ENCODE data around the gene NHERF2.

NHERF2 gene

DNA sequence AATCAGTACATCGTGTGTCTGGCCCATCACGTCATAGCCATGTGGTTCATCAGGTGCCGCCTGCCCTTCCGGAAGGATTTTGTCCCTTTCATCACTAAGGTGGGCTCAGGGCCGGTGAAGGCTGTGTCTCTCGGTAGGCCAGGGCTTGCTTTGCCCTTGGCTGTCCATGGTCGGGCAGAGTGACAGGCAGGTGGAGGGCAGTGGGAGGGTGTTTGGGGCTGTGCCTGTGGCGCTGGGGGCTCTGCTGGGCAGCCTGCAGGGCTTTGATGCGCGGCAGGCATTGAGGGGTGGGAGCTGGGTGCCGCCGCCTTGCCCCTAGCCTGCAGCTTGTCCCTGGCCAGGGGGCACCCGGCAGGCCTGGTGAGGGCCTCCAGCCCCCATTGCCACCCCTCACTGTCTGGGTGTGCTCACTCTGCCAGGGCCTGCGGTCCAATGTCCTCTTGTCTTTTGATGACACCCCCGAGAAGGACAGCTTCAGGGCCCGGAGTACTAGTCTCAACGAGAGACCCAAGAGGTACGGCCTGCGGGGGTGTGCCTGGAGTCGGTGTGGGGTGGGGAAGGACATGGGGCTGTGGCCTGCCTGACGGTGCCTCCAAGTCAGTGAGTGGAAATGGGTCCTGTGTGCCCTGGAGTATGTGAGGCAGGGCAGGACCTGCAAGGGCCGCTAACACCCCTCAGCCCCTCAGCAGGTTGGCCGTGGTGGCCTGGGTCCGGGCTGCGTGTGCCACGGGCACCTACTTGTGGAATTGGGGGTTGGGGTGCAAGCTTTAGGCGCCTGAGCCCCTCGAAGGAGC is 49.6 kb downstream of the NHERF2 start:
- H3K36me3 ChIP-seq (ENCODE audit: control insufficient read depth in 1 of 2, insufficient read depth in 2 of 2, low read length in 2 of 2): peaks cover 26 to 91% of the 10 kb centered on the region in 2 donors
- no peaks in the 10 kb centered on the region for H3K9me3 ChIP-seq (ENCODE audit: control insufficient read depth in 1 of 2, low read length in 2 of 2)
- H3K4me1 ChIP-seq (ENCODE audit: control insufficient read depth in 1 of 2, insufficient read depth in 2 of 2, low read length in 2 of 2): peaks cover 0 to 9% of the 10 kb centered on the region in 2 donors
- H3K4me3 ChIP-seq (ENCODE audit: low read depth in 1 of 2, low read length in 2 of 2): no peak overlapping the region
- H3K27ac ChIP-seq (ENCODE audit: low read length): no peak overlapping the region
- no peaks in the 10 kb centered on the region for H3K27me3 ChIP-seq (ENCODE audit: low read depth, low read length)

DNA sequence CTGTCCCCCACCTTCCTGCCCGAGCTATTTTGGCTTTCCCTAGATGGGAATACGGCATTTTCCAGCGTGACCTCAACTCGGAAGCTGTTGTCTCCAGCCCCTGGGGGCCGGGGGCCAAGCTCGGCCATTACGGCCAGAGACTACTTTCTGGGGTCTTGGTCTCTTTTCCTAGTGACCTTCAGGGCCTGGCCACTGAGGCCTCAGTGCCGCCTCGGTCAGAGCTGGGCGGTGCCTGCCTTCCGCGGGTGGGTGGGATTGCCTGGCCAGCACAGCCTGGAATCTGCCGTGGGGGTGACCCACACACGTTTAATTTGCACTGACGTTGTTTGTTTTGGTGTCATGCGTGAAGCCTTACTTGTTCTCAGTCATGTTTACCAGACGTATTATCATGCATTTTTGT is 50.3 kb downstream of the NHERF2 start:
- no peaks in the 10 kb centered on the region for H3K27me3 ChIP-seq (ENCODE audit: low read depth, low read length)
- H3K36me3 ChIP-seq (ENCODE audit: control insufficient read depth in 1 of 2, insufficient read depth in 2 of 2, low read length in 2 of 2): peaks cover 26 to 91% of the 10 kb centered on the region in 2 donors
- no peak overlapping the region for H3K27ac ChIP-seq (ENCODE audit: low read length)
- peaks cover 0 to 15% of the 10 kb centered on the region in 2 donors for H3K4me1 ChIP-seq (ENCODE audit: control insufficient read depth in 1 of 2, insufficient read depth in 2 of 2, low read length in 2 of 2)
- no peaks in the 10 kb centered on the region for H3K9me3 ChIP-seq (ENCODE audit: control insufficient read depth in 1 of 2, low read length in 2 of 2)
- H3K4me3 ChIP-seq (ENCODE audit: low read depth in 1 of 2, low read length in 2 of 2): no peak overlapping the region

GRCh38 chr16:2077696-2078095 is 51.0 kb downstream of the NHERF2 start:
- H3K9me3 ChIP-seq (ENCODE audit: control insufficient read depth in 1 of 2, low read length in 2 of 2): no peaks in the 10 kb centered on the region
- no peak overlapping the region for H3K4me3 ChIP-seq (ENCODE audit: low read depth in 1 of 2, low read length in 2 of 2)
- no peak overlapping the region for H3K27ac ChIP-seq (ENCODE audit: low read length)
- peaks cover 24 to 91% of the 10 kb centered on the region in 2 donors for H3K36me3 ChIP-seq (ENCODE audit: control insufficient read depth in 1 of 2, insufficient read depth in 2 of 2, low read length in 2 of 2)
- no peaks in the 10 kb centered on the region for H3K27me3 ChIP-seq (ENCODE audit: low read depth, low read length)
- H3K4me1 ChIP-seq (ENCODE audit: control insufficient read depth in 1 of 2, insufficient read depth in 2 of 2, low read length in 2 of 2): peaks cover 0 to 21% of the 10 kb centered on the region in 2 donors

DNA sequence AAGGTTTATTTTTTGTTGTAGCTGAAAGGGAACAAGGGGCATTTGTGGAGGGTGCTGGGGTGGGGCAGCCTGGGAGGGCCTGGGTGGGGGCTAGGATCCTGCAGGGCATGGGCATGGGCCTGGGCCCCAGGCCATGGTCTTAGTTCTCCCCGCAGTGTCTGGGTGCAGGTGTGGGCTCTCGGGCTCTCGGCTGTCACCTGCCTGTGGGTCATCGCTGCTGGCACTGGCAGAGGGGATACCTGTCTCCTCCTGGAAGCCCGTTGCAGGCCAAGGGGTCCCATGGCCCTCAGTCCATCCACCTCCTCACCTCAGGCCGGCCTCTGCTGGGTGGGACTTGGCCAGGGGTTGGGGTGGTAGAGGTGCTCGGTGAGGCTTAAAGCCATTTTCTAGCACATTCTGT is 51.4 kb downstream of the NHERF2 start:
- Histone ChIP-seq H3K4me1 (ENCODE audit: control insufficient read depth in 1 of 2, insufficient read depth in 2 of 2, low read length in 2 of 2) (peaks cover 0 to 25% of the 10 kb centered on the region in 2 donors), H3K27me3 (ENCODE audit: low read depth, low read length) (no peaks in the 10 kb centered on the region), H3K36me3 (ENCODE audit: control insufficient read depth in 1 of 2, insufficient read depth in 2 of 2, low read length in 2 of 2) (peaks cover 20 to 91% of the 10 kb centered on the region in 2 donors), H3K27ac (ENCODE audit: low read length) (no peak overlapping the region), H3K4me3 (ENCODE audit: low read depth in 1 of 2, low read length in 2 of 2) (no peak overlapping the region), H3K9me3 (ENCODE audit: control insufficient read depth in 1 of 2, low read length in 2 of 2) (no peaks in the 10 kb centered on the region)

GRCh38 chr16:2078691-2079090 is 52.0 kb downstream of the NHERF2 start:
- Histone ChIP-seq H3K27me3 (ENCODE audit: low read depth, low read length) (no peaks in the 10 kb centered on the region), H3K4me3 (ENCODE audit: low read depth in 1 of 2, low read length in 2 of 2) (no peak overlapping the region), H3K4me1 (ENCODE audit: control insufficient read depth in 1 of 2, insufficient read depth in 2 of 2, low read length in 2 of 2) (peaks cover 0 to 30% of the 10 kb centered on the region in 2 donors), H3K9me3 (ENCODE audit: control insufficient read depth in 1 of 2, low read length in 2 of 2) (no peaks in the 10 kb centered on the region), H3K27ac (ENCODE audit: low read length) (no peak overlapping the region), H3K36me3 (ENCODE audit: control insufficient read depth in 1 of 2, insufficient read depth in 2 of 2, low read length in 2 of 2) (peaks cover 14 to 91% of the 10 kb centered on the region in 2 donors)

DNA sequence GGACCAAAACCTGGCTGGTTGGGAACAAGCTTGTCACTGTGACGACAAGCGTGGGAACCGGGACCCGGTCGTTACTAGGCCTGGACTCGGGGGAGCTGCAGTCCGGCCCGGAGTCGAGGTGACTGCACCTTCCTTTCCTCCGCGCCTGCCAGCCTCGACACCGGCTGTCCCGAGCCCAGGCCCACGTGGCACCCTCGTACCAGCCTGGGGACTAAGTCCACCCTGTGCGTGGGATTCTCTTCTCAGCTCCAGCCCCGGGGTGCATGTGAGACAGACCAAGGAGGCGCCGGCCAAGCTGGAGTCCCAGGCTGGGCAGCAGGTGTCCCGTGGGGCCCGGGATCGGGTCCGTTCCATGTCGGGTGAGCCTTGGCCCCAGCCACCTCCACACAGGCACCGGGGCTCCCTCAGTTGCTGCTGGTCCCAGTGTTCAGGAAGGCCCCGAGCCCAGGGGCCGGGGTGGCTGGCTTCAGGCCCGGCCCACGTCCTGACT is 52.7 kb downstream of the NHERF2 start:
- Histone ChIP-seq H3K27ac (ENCODE audit: low read length) (no peak overlapping the region), H3K9me3 (ENCODE audit: control insufficient read depth in 1 of 2, low read length in 2 of 2) (no peaks in the 10 kb centered on the region), H3K27me3 (ENCODE audit: low read depth, low read length) (no peaks in the 10 kb centered on the region), H3K4me1 (ENCODE audit: control insufficient read depth in 1 of 2, insufficient read depth in 2 of 2, low read length in 2 of 2) (peaks cover 0 to 29% of the 10 kb centered on the region in 2 donors), H3K36me3 (ENCODE audit: control insufficient read depth in 1 of 2, insufficient read depth in 2 of 2, low read length in 2 of 2) (peaks cover 8 to 85% of the 10 kb centered on the region in 2 donors), H3K4me3 (ENCODE audit: low read depth in 1 of 2, low read length in 2 of 2) (no peak overlapping the region)

GRCh38 chr16:2079991-2080390 is 53.3 kb downstream of the NHERF2 start:
- Histone ChIP-seq H3K36me3 (ENCODE audit: control insufficient read depth in 1 of 2, insufficient read depth in 2 of 2, low read length in 2 of 2) (peaks cover 7 to 86% of the 10 kb centered on the region in 2 donors), H3K9me3 (ENCODE audit: control insufficient read depth in 1 of 2, low read length in 2 of 2) (no peaks in the 10 kb centered on the region), H3K4me3 (ENCODE audit: low read depth in 1 of 2, low read length in 2 of 2) (no peak overlapping the region), H3K27ac (ENCODE audit: low read length) (no peak overlapping the region), H3K4me1 (ENCODE audit: control insufficient read depth in 1 of 2, insufficient read depth in 2 of 2, low read length in 2 of 2) (peaks cover 0 to 29% of the 10 kb centered on the region in 2 donors), H3K27me3 (ENCODE audit: low read depth, low read length) (no peaks in the 10 kb centered on the region)

DNA sequence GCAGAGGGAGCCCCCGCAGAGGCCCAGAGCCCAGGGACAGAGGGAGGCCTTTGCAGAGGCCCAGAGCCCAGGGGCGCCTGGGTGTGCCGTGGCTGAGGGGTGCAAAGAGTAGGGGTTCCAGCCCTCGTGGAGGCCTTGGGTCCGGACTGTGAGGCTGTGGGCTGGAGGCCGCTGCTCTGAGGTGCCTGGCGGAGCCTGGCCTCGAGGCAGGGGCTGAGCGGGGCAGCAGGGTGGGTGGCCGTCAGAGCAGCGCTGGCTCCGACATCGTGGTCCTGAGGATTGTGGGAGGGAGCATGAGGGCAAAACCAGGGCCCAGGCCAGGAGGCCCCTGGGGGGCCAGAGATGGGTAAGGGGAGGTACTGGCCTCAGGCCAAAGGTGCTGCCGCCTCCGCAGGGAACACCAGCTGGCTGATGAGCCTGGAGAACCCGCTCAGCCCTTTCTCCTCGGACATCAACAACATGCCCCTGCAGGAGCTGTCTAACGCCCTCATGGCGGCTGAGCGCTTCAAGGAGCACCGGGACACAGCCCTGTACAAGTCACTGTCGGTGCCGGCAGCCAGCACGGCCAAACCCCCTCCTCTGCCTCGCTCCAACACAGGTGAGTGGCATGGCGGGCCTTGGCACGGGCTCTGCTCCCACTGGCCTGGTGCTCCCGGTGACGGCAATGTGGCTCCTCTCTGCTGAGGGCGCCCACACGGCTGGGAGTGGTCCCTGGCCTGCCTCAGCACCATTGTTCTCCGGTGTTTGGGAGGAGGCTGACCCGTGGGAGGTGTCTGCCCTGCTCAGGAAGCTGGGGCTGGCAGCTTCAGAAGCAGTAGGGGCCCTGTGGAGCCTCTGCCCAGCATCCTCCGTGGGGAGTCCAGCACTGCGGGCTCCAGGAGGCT is 54.7 kb downstream of the NHERF2 start:
- Histone ChIP-seq H3K4me1 (ENCODE audit: control insufficient read depth in 1 of 2, insufficient read depth in 2 of 2, low read length in 2 of 2) (peaks cover 0 to 29% of the 10 kb centered on the region in 2 donors), H3K27me3 (ENCODE audit: low read depth, low read length) (no peaks in the 10 kb centered on the region), H3K36me3 (ENCODE audit: control insufficient read depth in 1 of 2, insufficient read depth in 2 of 2, low read length in 2 of 2) (peaks cover 7 to 86% of the 10 kb centered on the region in 2 donors), H3K27ac (ENCODE audit: low read length) (no peak overlapping the region), H3K9me3 (ENCODE audit: control insufficient read depth in 1 of 2, low read length in 2 of 2) (no peaks in the 10 kb centered on the region), H3K4me3 (ENCODE audit: low read depth in 1 of 2, low read length in 2 of 2) (no peak overlapping the region)

GRCh38 chr16:2082171-2082982 is 55.7 kb downstream of the NHERF2 start:
- Histone ChIP-seq H3K36me3 (ENCODE audit: control insufficient read depth in 1 of 2, insufficient read depth in 2 of 2, low read length in 2 of 2) (peaks cover 1 to 86% of the 10 kb centered on the region in 2 donors), H3K9me3 (ENCODE audit: control insufficient read depth in 1 of 2, low read length in 2 of 2) (no peaks in the 10 kb centered on the region), H3K4me1 (ENCODE audit: control insufficient read depth in 1 of 2, insufficient read depth in 2 of 2, low read length in 2 of 2) (peaks cover 0 to 29% of the 10 kb centered on the region in 2 donors), H3K4me3 (ENCODE audit: low read depth in 1 of 2, low read length in 2 of 2) (no peak overlapping the region), H3K27ac (ENCODE audit: low read length) (no peak overlapping the region), H3K27me3 (ENCODE audit: low read depth, low read length) (no peaks in the 10 kb centered on the region)

- Histone ChIP-seq H3K4me3 (ENCODE audit: low read depth in 1 of 2, low read length in 2 of 2) (no peak overlapping the region), H3K36me3 (ENCODE audit: control insufficient read depth in 1 of 2, insufficient read depth in 2 of 2, low read length in 2 of 2) (peaks cover 0 to 88% of the 10 kb centered on the region in 2 donors)
These were observed 56.3 kb downstream of the NHERF2 start for GRCh38 chr16:2082983-2083364.

More at GRCh38 chr16:2082983-2083364, 56.3 kb downstream of the NHERF2 start:
- Histone ChIP-seq H3K27ac (ENCODE audit: low read length) (no peak overlapping the region), H3K9me3 (ENCODE audit: control insufficient read depth in 1 of 2, low read length in 2 of 2) (no peaks in the 10 kb centered on the region), H3K27me3 (ENCODE audit: low read depth, low read length) (no peaks in the 10 kb centered on the region), H3K4me1 (ENCODE audit: control insufficient read depth in 1 of 2, insufficient read depth in 2 of 2, low read length in 2 of 2) (peaks cover 0 to 29% of the 10 kb centered on the region in 2 donors)
